ENCODE data around the gene PKDCC.

DNA sequence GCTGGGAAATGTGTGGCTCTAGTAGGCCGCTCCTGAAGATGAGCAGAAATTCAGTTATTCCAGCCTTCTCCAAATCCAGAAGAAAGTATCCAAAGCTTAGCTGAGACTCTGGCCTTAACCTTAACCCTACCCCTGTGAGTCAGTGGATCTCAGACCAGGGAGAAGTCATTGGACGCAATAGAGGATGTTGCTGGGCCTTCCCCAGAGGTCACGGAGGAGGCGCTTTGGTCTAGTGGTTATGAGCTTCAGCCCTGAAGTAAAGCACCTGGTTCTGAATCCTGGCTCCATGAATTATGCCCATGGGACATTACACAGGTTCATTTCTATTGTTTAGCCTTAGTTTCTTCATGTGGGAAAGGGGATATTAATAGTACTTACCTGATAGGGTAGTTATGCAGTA, 24.0 kb downstream of the PKDCC start:
- TF ChIP-seq POLR2A (IDR thresholded peaks at IDR 0.05; ENCODE audit: low read depth, low read length): no peak
- TF ChIP-seq POLR2AphosphoS5 (IDR thresholded peaks at IDR 0.05; ENCODE audit: low read depth, low read length): no peak
- TF ChIP-seq PAX5 (IDR thresholded peaks at IDR 0.05; ENCODE audit: insufficient read depth, low read length, severe bottlenecking): no peak
- no peak for TF ChIP-seq TAF1 (IDR thresholded peaks at IDR 0.05; ENCODE audit: low read depth, low read length)
